ENCODE results near the gene DRD1. TPM values are rescaled to one million over a fixed set of nuclear protein-coding genes. Genes with fewer than 3 reads are reported as not detected.

Gene DRD1
- total and polyA plus RNA-seq, 4 experiments from 2014 or later = not detected

GRCh38 chr5:175469916-175470315 is 25.9 kb upstream of the DRD1 start:
- CTCF ChIA-PET (ENCODE audit: partially characterized antibody) = interaction anchor here (1.5 kb wide), 1 partner anchor 10 kb away, joined by 5 read pairs; no protein-coding TSS in a partner anchor
- H3K4me3 ChIP-seq (ENCODE audit: low read length in 2 of 2) = no peak overlapping the region

DNA sequence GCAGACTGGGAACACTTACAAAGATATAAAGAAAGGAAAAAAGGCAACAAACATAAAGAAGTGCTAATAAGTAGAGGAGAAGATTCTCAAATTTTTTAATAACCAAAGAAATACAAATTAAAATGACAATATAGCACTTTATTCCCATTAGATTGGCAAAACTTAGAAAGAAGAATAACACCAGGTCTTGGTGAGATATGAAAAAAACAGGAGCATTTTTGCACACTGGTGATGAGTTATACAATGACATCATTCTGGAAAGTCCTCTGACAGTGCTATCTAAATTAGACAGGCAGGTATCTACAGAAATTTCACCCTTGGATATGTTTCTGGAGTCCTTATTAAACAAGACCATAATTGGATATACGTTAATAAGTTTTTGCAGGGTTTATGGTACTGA is 24.9 kb upstream of the DRD1 start:
- no peak overlapping the region for H3K27ac Mint-ChIP-seq
- no peak for DNase-seq
- no peaks in the 10 kb centered on the region for H3K27me3 ChIP-seq (ENCODE audit: insufficient read depth, low read length)
- intact Hi-C loops (cut with micrococcal nuclease) = no loop called here
- peaks cover 0 to 4% of the 10 kb centered on the region in 2 donors for H3K27me3 Mint-ChIP-seq
- CTCF ChIA-PET (ENCODE audit: partially characterized antibody) = interaction anchor here (1.5 kb wide), 1 partner anchor 11 kb away, joined by 5 read pairs; no protein-coding TSS in a partner anchor
- no peaks in the 10 kb centered on the region for H3K9me3 ChIP-seq (ENCODE audit: control insufficient read depth in 1 of 2, low read length in 2 of 2)
- no peak overlapping the region for H3K27ac ChIP-seq (ENCODE audit: low read depth, low read length)
- H3K4me3 Mint-ChIP-seq = no peak overlapping the region
- no peaks in the 10 kb centered on the region for H3K36me3 ChIP-seq (ENCODE audit: insufficient read depth, low read length)
- POLR2A ChIA-PET (ENCODE audit: partially characterized antibody) = interaction anchor here (1.3 kb wide), 1 partner anchor 9 kb away, joined by 3 read pairs; the partner anchor contains the start of gene SFXN1
- no peaks in the 10 kb centered on the region for H3K36me3 Mint-ChIP-seq
- H3K9me3 Mint-ChIP-seq = no peaks in the 10 kb centered on the region
- no peak overlapping the region for H3K4me3 ChIP-seq (ENCODE audit: low read length in 2 of 2)
- peaks cover 4% of the 10 kb centered on the region for H3K4me1 ChIP-seq (ENCODE audit: insufficient read depth, low read length)
- peaks cover 5 to 17% (median 7%) of the 10 kb centered on the region in 4 donors for H3K4me1 Mint-ChIP-seq

More at GRCh38 chr5:175469916-175470315, 25.9 kb upstream of the DRD1 start:
- Histone ChIP-seq H3K36me3 (ENCODE audit: insufficient read depth, low read length) (no peaks in the 10 kb centered on the region), H3K27ac (ENCODE audit: low read depth, low read length) (no peak overlapping the region), H3K4me1 (ENCODE audit: insufficient read depth, low read length) (peaks cover 1% of the 10 kb centered on the region), H3K9me3 (ENCODE audit: control insufficient read depth in 1 of 2, low read length in 2 of 2) (no peaks in the 10 kb centered on the region), H3K27me3 (ENCODE audit: insufficient read depth, low read length) (no peaks in the 10 kb centered on the region)
- peaks cover 0 to 11% (median 1%) of the 10 kb centered on the region in 4 donors for H3K4me1 Mint-ChIP-seq
- DNase-seq = no peak
- intact Hi-C loops (cut with micrococcal nuclease) = no loop called here
- POLR2A ChIA-PET (ENCODE audit: partially characterized antibody) = interaction anchor here (1.3 kb wide), 1 partner anchor 8 kb away, joined by 3 read pairs; the partner anchor contains the start of gene SFXN1
- no peaks in the 10 kb centered on the region for H3K36me3 Mint-ChIP-seq
- H3K27me3 Mint-ChIP-seq = peaks cover 0 to 4% of the 10 kb centered on the region in 2 donors
- no peaks in the 10 kb centered on the region for H3K9me3 Mint-ChIP-seq
- no peak overlapping the region for H3K4me3 Mint-ChIP-seq
- no peak overlapping the region for H3K27ac Mint-ChIP-seq

- Mint-ChIP-seq H3K4me3 (no peak overlapping the region), H3K36me3 (no peaks in the 10 kb centered on the region), H3K9me3 (no peaks in the 10 kb centered on the region), H3K27me3 (peaks cover 0 to 4% of the 10 kb centered on the region in 2 donors), H3K27ac (no peak overlapping the region), H3K4me1 (peaks cover 5 to 17% (median 7%) of the 10 kb centered on the region in 4 donors)
- Histone ChIP-seq H3K27ac (ENCODE audit: low read depth, low read length) (no peak overlapping the region), H3K9me3 (ENCODE audit: control insufficient read depth in 1 of 2, low read length in 2 of 2) (no peaks in the 10 kb centered on the region), H3K27me3 (ENCODE audit: insufficient read depth, low read length) (no peaks in the 10 kb centered on the region), H3K4me1 (ENCODE audit: insufficient read depth, low read length) (peaks cover 4% of the 10 kb centered on the region), H3K36me3 (ENCODE audit: insufficient read depth, low read length) (no peaks in the 10 kb centered on the region), H3K4me3 (ENCODE audit: low read length in 2 of 2) (no peak overlapping the region)
- POLR2A ChIA-PET (ENCODE audit: partially characterized antibody) = interaction anchor here (5.9 kb wide), 1 partner anchor 9 kb away, joined by 42 read pairs; the partner anchor contains the start of gene SFXN1
- DNase-seq = no peak
- intact Hi-C loops (cut with micrococcal nuclease) = no loop called here
- CTCF ChIA-PET (ENCODE audit: partially characterized antibody) = no interaction called here
These were observed 24.2 kb upstream of the DRD1 start for GRCh38 chr5:175467983-175468690.

- peaks cover 4% of the 10 kb centered on the region for H3K4me1 ChIP-seq (ENCODE audit: insufficient read depth, low read length)
- Mint-ChIP-seq H3K4me3 (no peak overlapping the region), H3K27me3 (peaks cover 0 to 4% of the 10 kb centered on the region in 2 donors), H3K36me3 (no peaks in the 10 kb centered on the region), H3K4me1 (peaks cover 5 to 15% (median 7%) of the 10 kb centered on the region in 4 donors), H3K27ac (no peak overlapping the region), H3K9me3 (no peaks in the 10 kb centered on the region)
- H3K27me3 ChIP-seq (ENCODE audit: insufficient read depth, low read length) = no peaks in the 10 kb centered on the region
- H3K27ac ChIP-seq (ENCODE audit: low read depth, low read length) = no peak overlapping the region
- H3K36me3 ChIP-seq (ENCODE audit: insufficient read depth, low read length) = no peaks in the 10 kb centered on the region
- ChIA-PET POLR2A (ENCODE audit: partially characterized antibody) (interaction anchor here (5.9 kb wide), 1 partner anchor 11 kb away, joined by 42 read pairs; the partner anchor contains the start of gene SFXN1), CTCF (ENCODE audit: partially characterized antibody) (interaction anchor here (0.8 to 1.8 kb wide), 4 partner anchors 11 to 68 kb away, joined by 3 read pairs; partner anchors contain the start of gene SFXN1)
- no peaks in the 10 kb centered on the region for H3K9me3 ChIP-seq (ENCODE audit: control insufficient read depth in 1 of 2, low read length in 2 of 2)
- intact Hi-C loops (cut with micrococcal nuclease) = no loop called here
- H3K4me3 ChIP-seq (ENCODE audit: low read length in 2 of 2) = no peak overlapping the region
- no peak for DNase-seq
These were observed 22.8 kb upstream of the DRD1 start for GRCh38 chr5:175466700-175467318.

GRCh38 chr5:175465282-175465681 is 21.3 kb upstream of the DRD1 start:
- no peaks in the 10 kb centered on the region for H3K36me3 Mint-ChIP-seq

DNA sequence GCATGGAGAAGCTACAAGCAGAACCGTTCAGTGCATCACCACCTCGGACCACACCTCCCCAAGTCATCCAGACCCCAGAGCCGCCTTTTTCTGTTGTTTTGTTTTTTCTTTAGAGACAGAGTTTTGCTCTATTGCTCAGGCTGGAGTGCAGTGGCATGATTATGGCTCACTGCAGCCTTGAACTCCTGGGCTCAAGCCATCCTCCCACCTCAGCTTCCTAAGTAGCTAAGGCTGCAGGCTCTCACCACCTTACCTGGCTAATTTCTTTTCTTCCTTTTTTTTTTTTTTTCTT is 20.9 kb upstream of the DRD1 start:
- no peak overlapping the region for H3K4me3 Mint-ChIP-seq
- CTCF ChIA-PET (ENCODE audit: partially characterized antibody) = interaction anchor here (0.7 to 2.8 kb wide), 32 partner anchors 9 to 254 kb away, joined by 3 to 45 read pairs (median 5); partner anchors contain the start of genes DRD1 and SFXN1
- H3K36me3 ChIP-seq (ENCODE audit: insufficient read depth, low read length) = no peaks in the 10 kb centered on the region
- no peaks in the 10 kb centered on the region for H3K36me3 Mint-ChIP-seq
- H3K27ac Mint-ChIP-seq = peak overlapping the region in 3 of 7 donors; percentile 13 to 69 (median 17)
- POLR2A ChIA-PET (ENCODE audit: partially characterized antibody) = interaction anchor here (1.2 to 5.9 kb wide), 3 partner anchors 13 to 52 kb away, joined by 3 to 42 read pairs (median 5); partner anchors contain the start of gene SFXN1
- H3K27ac ChIP-seq (ENCODE audit: low read depth, low read length) = no peak overlapping the region
- H3K4me3 ChIP-seq (ENCODE audit: low read length in 2 of 2) = no peak overlapping the region
- H3K9me3 Mint-ChIP-seq = no peaks in the 10 kb centered on the region
- H3K4me1 ChIP-seq (ENCODE audit: insufficient read depth, low read length) = peaks cover 4% of the 10 kb centered on the region
- H3K27me3 Mint-ChIP-seq = peaks cover 0 to 5% of the 10 kb centered on the region in 2 donors
- H3K9me3 ChIP-seq (ENCODE audit: control insufficient read depth in 1 of 2, low read length in 2 of 2) = no peaks in the 10 kb centered on the region
- intact Hi-C loops (cut with micrococcal nuclease) = loop anchor here (1.0 to 5.0 kb wide), 3 partner anchors 14 to 514 kb away; partner anchors contain the start of gene SFXN1
- no peak for DNase-seq
- H3K4me1 Mint-ChIP-seq = peaks cover 5 to 10% (median 6%) of the 10 kb centered on the region in 4 donors
- no peaks in the 10 kb centered on the region for H3K27me3 ChIP-seq (ENCODE audit: insufficient read depth, low read length)

More at GRCh38 chr5:175465282-175465681, 21.3 kb upstream of the DRD1 start:
- intact Hi-C loops (cut with micrococcal nuclease) = loop anchor here (2.0 kb wide), 1 partner anchor 14 kb away; the partner anchor contains the start of gene SFXN1
- no peak overlapping the region for H3K27ac ChIP-seq (ENCODE audit: low read depth, low read length)
- Mint-ChIP-seq H3K9me3 (no peaks in the 10 kb centered on the region), H3K4me3 (no peak overlapping the region), H3K4me1 (peaks cover 5 to 10% (median 6%) of the 10 kb centered on the region in 4 donors), H3K27me3 (peaks cover 0 to 5% of the 10 kb centered on the region in 2 donors), H3K27ac (no peak overlapping the region)
- peaks cover 4% of the 10 kb centered on the region for H3K4me1 ChIP-seq (ENCODE audit: insufficient read depth, low read length)
- ChIA-PET CTCF (ENCODE audit: partially characterized antibody) (interaction anchor here (0.7 to 2.8 kb wide), 32 partner anchors 9 to 254 kb away, joined by 3 to 45 read pairs (median 5); partner anchors contain the start of genes DRD1 and SFXN1), POLR2A (ENCODE audit: partially characterized antibody) (interaction anchor here (1.2 to 5.9 kb wide), 3 partner anchors 12 to 52 kb away, joined by 3 to 42 read pairs (median 5); partner anchors contain the start of gene SFXN1)
- no peaks in the 10 kb centered on the region for H3K36me3 ChIP-seq (ENCODE audit: insufficient read depth, low read length)
- H3K9me3 ChIP-seq (ENCODE audit: control insufficient read depth in 1 of 2, low read length in 2 of 2) = no peaks in the 10 kb centered on the region
- H3K27me3 ChIP-seq (ENCODE audit: insufficient read depth, low read length) = no peaks in the 10 kb centered on the region
- no peak overlapping the region for H3K4me3 ChIP-seq (ENCODE audit: low read length in 2 of 2)
- DNase-seq = no peak

Measured in CD4-positive, alpha-beta memory T cell (primary cell).